Endothelial cell of umbilical vein (primary cell): ENCODE results near the gene HSCB. TPM values are rescaled to one million over a fixed set of nuclear protein-coding genes. Genes with fewer than 3 reads are reported as not detected.
"Not testable (repeated sequence)": the region's sequence is repeated elsewhere in the genome, so short reads cannot be mapped to it uniquely, and the experiment has no call there.

ENCODE experiments used
- BruUV-seq: library from RNA; stranded (reverse); fragments of 400-500 nt; replicated peaks from 2 replicates; lab custom pipeline; 2021; lab: Mats Ljungman, UMichigan
- CTCF ChIA-PET: fragments of 300-600, 350-600 bp; sonication (Branson Sonifier 250); formaldehyde crosslinking; loops from one replicate; lab custom pipeline; 2021; ENCODE audit warnings: antibody characterized with exemption, inconsistent platforms; lab: Charles Lee
- POLR2A ChIA-PET: fragments of 300-600, 350-600 bp; sonication (Branson Sonifier 250); formaldehyde crosslinking; loops from one replicate; lab custom pipeline; 2021; ENCODE audit warnings: antibody characterized with exemption, inconsistent platforms; lab: Charles Lee
- DNase-seq: peaks from one replicate; pipeline ENCODE4 v3.0.0-alpha.2; 2011; ENCODE audit warnings: low read depth, low spot score
- FAIRE-seq: peaks from 2 replicates; lab custom pipeline; 2011; peaks lifted over from hg19 to GRCh38; lab: Jason Lieb, UNC
- H2AFZ ChIP-seq: 2 replicates; pipeline ENCODE4 v1.6.0; 2012; ENCODE audit warnings: low read depth, low read length, control low read depth, inconsistent platforms
- H3K27ac ChIP-seq: 2 replicates; pipeline ENCODE4 v1.5.1; 2011; ENCODE audit warnings: low read depth, mild to moderate bottlenecking, control low read depth, low read length, moderate library complexity; ENCODE audit not compliant: insufficient read depth
- H3K27me3 ChIP-seq, 2 experiments: 2 replicates each; pipeline versions ENCODE4 v1.6.0 to v1.6.1; 2011; ENCODE audit warnings: low read length in 2 of 2, mixed read lengths in 1 of 2; ENCODE audit not compliant: control insufficient read depth in 2 of 2, insufficient read depth in 2 of 2
- H3K36me3 ChIP-seq, 2 experiments: 2 replicates in 1 of 2; 3 replicates in 1 of 2; pipeline ENCODE4 v1.5.1; 2011; ENCODE audit warnings: low read length in 2 of 2, mild to moderate bottlenecking in 1 of 2, moderate library complexity in 1 of 2; ENCODE audit not compliant: control insufficient read depth in 2 of 2, insufficient read depth in 2 of 2; ENCODE audit errors: extremely low read depth in 1 of 2
- H3K4me1 ChIP-seq: 3 replicates; pipeline ENCODE4 v1.5.1; 2011; ENCODE audit warnings: mild to moderate bottlenecking, low read length; ENCODE audit not compliant: control insufficient read depth, insufficient read depth; ENCODE audit errors: extremely low read depth
- H3K4me2 ChIP-seq: 2 replicates; pipeline ENCODE4 v1.6.1; 2011; ENCODE audit warnings: low read length, control low read depth, mixed read lengths; ENCODE audit not compliant: insufficient read depth
- H3K4me3 ChIP-seq, 3 experiments: fragments of 200-600 bp in 1 of 3; sonication (generic), shearing (Covaris generic) in 1 of 3; replicated peaks in 1 of 3; 2 replicates each; pipeline ENCODE4 v1.5.1; 2011 to 2016; ENCODE audit warnings: control low read depth in 3 of 3, low read length in 3 of 3, mild to moderate bottlenecking in 2 of 3, inconsistent platforms in 1 of 3, low read depth in 1 of 3, moderate library complexity in 1 of 3; ENCODE audit not compliant: insufficient read depth in 1 of 3
- H3K79me2 ChIP-seq: 2 replicates; pipeline ENCODE4 v1.6.0; 2012; ENCODE audit warnings: low read length, inconsistent platforms; ENCODE audit not compliant: control insufficient read depth, insufficient read depth
- H3K9ac ChIP-seq: replicated peaks from 2 replicates; pipeline ENCODE3; 2011; ENCODE audit warnings: low read length, control low read depth; ENCODE audit not compliant: insufficient read depth; ENCODE audit errors: extremely low read depth
- H3K9me1 ChIP-seq: replicated peaks from 3 replicates; pipeline ENCODE4 v1.6.0; 2011; ENCODE audit warnings: mild to moderate bottlenecking, low read length; ENCODE audit not compliant: control insufficient read depth, insufficient read depth; ENCODE audit errors: extremely low read depth
- H3K9me3 ChIP-seq: replicated peaks from 2 replicates; pipeline ENCODE4 v1.5.1; 2012; ENCODE audit warnings: low read length, inconsistent platforms; ENCODE audit not compliant: control insufficient read depth, insufficient read depth
- H4K20me1 ChIP-seq: replicated peaks from 2 replicates; pipeline ENCODE3; 2011; ENCODE audit warnings: mild to moderate bottlenecking, low read length; ENCODE audit not compliant: control insufficient read depth, insufficient read depth; ENCODE audit errors: extremely low read depth
- dilution Hi-C: fragments of 300-500 bp; cut with MboI; formaldehyde crosslinking; loops from one replicate; pipeline ENCODE4 v1.15.0; 2019; ENCODE audit warnings: low sequenced_read_pairs; ENCODE audit not compliant: extremely low pct_ligation_motif_present
- intact Hi-C: fragments of 100-400 bp; cut with micrococcal nuclease; formaldehyde crosslinking; loops from one replicate; pipeline ENCODE4 v1.10.0; 2022
- polyA plus RNA-seq, 4 experiments: library from polyadenylated mRNA; depleted of rRNA in 3 of 4; stranded (reverse) in 3 of 4; unstranded in 1 of 4; fragments of >200 nt; gene quantifications; 2 replicates each; pipeline versions ENCODE4 v1.2.1 to v1.2.3, GENCODE V29; 2011 to 2012; ENCODE audit warnings: missing spikeins in 1 of 4
- total RNA-seq: library from RNA; stranded (reverse); gene quantifications from 2 replicates; pipeline ENCODE4 v1.2.3, GENCODE V29; 2021

The HSCB gene
- total and polyA plus RNA-seq, 2 donors (not counting 3 experiments of a cell fraction or from before 2014, with no cell fraction given): 18.4 to 20.3 TPM

GRCh38 chr22:28805426-28805825 is 63.6 kb downstream of the HSCB start:
- H3K27me3 ChIP-seq, H4K20me1 ChIP-seq, H3K36me3 ChIP-seq, FAIRE-seq, H3K9me1 ChIP-seq, H3K4me3 ChIP-seq, CTCF ChIA-PET, intact Hi-C loops, DNase-seq, H2AFZ ChIP-seq, POLR2A ChIA-PET, dilution Hi-C loops, BruUV-seq, H3K27ac ChIP-seq, H3K9ac ChIP-seq, H3K9me3 ChIP-seq, H3K4me2 ChIP-seq: not testable (repeated sequence)
- Histone ChIP-seq H3K4me1 (peaks cover 14% of the 10 kb centered on the region), H3K79me2 (peaks cover 14% of the 10 kb centered on the region)

Other genes starting within 250 kb of the HSCB start
- 45.7 and 51.1 TPM in 2 replicates for gene TTC28, start 62.2 kb upstream of the HSCB start, total RNA-seq
- 16.5 and 16.6 TPM in 2 replicates for gene TTC28, start 62.2 kb upstream of the HSCB start, polyA plus RNA-seq
- gene CHEK2, start 219 bp upstream of the HSCB start, total RNA-seq: 24.6 and 27.4 TPM in 2 replicates
- gene CHEK2, start 219 bp upstream of the HSCB start, polyA plus RNA-seq: 24.9 and 31.8 TPM in 2 replicates
- gene CCDC117, start 30.7 kb downstream of the HSCB start, total RNA-seq: 22.8 and 23.3 TPM in 2 replicates
- 4.2 and 5.5 TPM in 2 replicates for gene CCDC117, start 30.7 kb downstream of the HSCB start, polyA plus RNA-seq
- 90.4 and 103 TPM in 2 replicates for gene XBP1, start 58.5 kb downstream of the HSCB start, total RNA-seq
- gene XBP1, start 58.5 kb downstream of the HSCB start, polyA plus RNA-seq: 99.5 and 102 TPM in 2 replicates
- gene ZNRF3, start 141.5 kb downstream of the HSCB start, total RNA-seq: 4.4 and 5.2 TPM in 2 replicates
- gene ZNRF3, start 141.5 kb downstream of the HSCB start, polyA plus RNA-seq: 2.7 and 3.4 TPM in 2 replicates